Stimulated activated CD4-positive, alpha-beta T cell treated with anti-CD3 and anti-CD28 coated beads, TNF-alpha, amount 100 ng/mL, for 4 hours (primary cell): Measurements from ENCODE around the gene C1QB.
"Not testable (repeated sequence)": the region's sequence is repeated elsewhere in the genome, so short reads cannot be mapped to it uniquely, and the experiment has no call there.

Experiments used
- DNase-seq, 3 experiments: peaks; one replicate each; pipeline ENCODE4 v3.0.0-alpha.2; 2020; ENCODE audit warnings: low read depth in 3 of 3

Gene C1QB

GRCh38 chr1:22665752-22666151, 12.7 kb downstream of the C1QB start:
- no peak for DNase-seq

DNA sequence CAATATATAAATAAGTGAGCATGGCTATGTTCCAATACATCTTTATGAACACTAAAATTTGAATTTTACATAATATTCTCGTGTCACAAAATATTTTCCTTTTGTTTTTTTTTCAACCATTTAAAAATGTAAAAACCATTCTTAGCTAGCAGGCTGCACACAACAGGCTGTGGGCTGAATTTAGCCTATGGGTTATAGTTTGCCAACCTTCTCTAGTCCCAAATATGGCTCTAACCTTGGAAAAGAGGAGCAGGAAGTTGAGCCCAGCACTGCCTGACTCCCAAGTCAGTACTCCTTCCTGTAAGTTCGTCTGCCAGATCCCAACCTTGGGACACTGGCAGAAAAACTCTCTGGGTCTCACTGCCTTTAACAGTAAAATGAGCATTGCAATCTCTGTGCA, 13.4 kb downstream of the C1QB start:
- no peak for DNase-seq

- DNase-seq = not testable (repeated sequence)
These were observed 15.8 kb downstream of the C1QB start for GRCh38 chr1:22668840-22669239.

GRCh38 chr1:22670352-22670975, 17.4 kb downstream of the C1QB start:
- DNase-seq = no peak

DNA sequence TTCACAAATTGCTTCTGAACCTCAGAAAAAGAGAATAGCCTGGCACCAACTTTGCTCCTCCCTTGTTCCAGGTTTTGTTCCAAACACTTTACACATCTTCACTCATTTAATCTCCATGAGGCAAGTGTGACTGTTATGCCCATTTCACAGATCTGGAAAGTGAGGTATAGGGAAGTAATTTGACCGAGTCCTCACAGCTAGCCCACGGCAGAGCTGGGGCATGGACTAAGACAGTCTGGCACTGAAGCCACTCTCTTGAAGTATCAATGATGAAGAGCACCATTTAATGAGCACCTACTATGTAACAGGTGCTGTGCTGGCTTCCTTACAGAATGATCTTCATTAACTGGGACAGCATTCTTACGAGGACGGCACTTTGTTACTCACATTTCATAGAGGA, 19.0 kb downstream of the C1QB start:
- no peak for DNase-seq

DNA sequence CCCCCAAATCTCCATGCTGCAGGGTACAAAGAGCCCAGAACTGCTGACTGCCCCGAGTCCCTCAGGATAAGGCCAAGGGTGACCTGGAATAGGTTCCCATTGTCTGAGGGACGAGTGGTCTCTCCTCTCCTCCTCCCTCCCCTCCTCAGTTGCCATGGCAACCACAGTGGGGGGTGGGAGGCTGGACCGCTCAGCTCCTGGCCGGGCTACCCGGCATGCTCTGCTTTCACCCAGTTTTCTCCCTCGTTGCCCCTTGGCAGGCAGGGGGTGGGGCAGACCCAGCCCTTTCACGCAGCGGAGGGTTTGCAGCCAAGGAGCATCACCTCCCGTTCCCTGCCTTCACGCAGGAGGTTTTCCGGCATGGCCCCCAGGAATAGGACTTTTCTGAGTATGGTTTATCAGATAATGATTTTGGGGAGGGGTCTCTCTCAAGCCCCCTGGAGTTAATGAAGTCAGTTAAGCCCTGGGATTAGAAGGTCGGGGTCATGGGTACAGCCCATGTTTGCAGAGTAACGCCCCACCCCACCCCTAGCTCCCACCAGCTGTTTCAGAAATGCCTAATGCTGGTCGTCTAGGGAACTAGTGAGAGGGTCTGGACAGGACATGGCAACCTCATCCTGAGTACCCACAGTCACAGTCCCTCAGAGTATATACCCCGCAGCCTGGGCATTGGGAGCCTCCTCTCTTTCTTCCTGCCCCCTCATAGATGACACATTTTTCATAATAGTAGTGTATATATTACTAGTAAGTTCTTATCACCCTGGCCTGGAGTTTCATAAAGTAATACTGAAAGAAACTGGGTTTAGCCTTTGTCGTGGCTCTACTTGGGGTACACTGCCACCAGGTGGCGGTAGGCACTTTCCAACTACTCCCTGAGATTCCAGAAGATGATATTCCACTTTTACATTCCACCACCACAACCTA, 20.7 kb downstream of the C1QB start:
- DNase-seq = no peak

- no peak for DNase-seq
These were observed 21.3 kb downstream of the C1QB start for GRCh38 chr1:22674410-22674749.

DNA sequence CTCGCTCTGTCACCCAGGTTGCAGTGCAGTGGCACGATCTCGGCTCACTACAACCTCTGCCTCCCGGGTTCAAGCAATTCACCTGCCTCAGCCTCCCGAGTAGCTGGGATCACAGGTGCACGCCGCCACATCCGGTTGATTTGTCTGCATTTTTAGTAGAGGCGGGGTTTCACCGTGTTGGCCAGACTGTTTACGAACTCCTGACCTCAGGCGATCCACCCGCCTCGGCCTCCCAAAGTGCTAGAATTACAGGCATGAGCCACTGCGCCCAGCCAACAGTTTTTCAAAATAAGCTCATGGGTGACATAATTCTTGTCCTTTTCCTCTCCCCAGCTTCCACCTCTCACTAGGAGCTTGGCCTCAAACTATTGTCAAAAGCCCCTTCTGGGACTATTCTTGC, 23.1 kb downstream of the C1QB start:
- DNase-seq = not testable (repeated sequence)

- no peak for DNase-seq
These were observed 24.0 kb downstream of the C1QB start for GRCh38 chr1:22676916-22677583.

GRCh38 chr1:22677931-22678896, 25.2 kb downstream of the C1QB start:
- no peak for DNase-seq

DNA sequence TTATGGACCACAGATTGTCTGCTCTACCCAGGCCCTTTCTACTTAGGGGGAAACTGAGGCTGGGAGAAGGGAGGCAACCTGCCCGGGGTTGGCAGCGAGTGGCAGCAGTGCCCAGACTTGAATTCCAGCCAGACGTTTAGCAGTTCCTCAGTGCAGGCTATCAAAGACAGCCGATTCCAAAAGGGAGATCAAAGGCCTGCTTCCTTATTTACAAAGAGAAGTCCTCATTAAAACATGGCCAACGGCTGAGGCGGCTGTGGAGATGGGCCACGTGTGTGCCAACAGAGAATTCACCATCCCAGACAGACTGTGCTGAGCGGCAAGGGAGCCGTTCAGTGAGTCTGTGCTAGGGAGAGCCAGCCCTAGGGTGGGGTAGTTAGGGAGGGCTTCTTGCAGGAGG, 27.7 kb downstream of the C1QB start:
- DNase-seq = no peak

DNA sequence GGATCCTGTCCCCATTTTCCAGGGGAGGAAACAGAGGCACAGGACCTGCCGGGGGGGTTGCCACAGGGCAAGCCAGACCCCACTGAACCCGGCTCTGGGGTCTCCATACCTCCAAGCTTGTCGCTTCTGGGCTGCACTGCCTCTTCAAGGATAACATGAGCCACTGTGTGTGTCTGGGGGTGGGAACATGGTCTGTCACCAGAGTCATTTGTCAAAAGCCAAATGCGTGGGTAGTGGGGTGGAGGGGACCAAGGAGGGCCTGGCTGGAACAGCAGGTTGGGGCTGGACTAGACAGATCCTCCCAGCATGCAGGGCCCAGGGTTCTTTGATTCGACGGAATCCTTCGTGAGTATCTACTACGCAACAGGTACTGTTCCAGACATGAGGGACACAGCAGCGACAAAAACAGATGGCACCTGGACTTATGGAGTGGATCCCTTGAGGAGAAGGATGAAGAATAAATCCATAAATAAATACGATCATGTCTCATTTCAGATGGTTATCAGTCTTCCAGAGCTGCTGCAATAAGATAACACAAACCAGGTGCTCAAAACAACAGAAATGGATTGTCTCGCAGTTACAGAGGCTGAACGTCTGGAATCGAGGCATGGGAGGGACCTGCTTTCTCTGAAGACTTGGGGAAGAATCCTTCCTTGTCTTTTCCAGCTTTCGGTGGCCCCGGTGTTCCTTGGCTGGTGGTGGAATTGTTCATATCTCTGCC, 28.7 kb downstream of the C1QB start:
- DNase-seq = no peak

DNA sequence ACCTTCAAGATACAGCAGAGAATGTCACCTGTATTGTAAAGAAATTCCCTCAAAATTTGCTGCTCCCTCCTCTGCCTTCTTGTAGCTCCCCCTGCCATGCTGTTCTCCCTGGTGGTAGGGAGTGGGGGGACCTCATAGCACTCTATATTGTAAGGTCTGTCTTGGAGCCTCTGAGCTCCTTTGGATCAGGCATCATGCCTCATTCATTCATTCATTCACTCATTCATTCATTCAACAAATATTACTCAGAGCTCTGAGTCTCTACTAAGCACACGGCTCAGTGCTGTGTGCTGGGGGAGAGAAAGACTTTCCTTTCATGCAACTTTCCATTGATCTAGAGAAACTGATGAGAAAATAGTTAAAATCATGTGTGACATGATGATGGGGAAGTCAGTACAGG, 30.5 kb downstream of the C1QB start:
- no peak for DNase-seq

DNA sequence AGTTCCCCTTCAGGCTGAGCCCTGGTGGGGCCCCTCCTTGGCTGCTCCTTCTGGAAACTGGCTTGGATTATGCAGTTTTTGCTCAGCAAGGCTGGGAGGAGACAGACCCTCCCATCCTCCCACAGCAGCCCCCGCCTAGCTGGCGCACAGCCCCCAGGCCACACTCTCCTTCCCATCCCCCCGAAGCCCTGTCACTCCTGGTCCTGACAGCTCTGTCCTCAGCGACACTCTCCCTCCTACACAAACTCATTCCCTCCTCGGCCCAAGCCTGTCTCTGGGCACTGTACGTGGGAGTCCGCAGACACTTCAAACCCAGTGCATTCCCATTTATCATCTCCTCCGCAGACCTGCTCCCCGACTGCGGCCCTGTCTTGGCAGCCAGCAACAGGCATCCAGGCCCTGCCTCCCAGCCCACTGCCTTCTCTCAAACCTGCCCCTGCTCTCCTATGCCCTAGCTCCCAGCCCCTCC, 32.6 kb downstream of the C1QB start:
- no peak for DNase-seq

GRCh38 chr1:22687191-22687590, 34.2 kb downstream of the C1QB start:
- DNase-seq = no peak

DNA sequence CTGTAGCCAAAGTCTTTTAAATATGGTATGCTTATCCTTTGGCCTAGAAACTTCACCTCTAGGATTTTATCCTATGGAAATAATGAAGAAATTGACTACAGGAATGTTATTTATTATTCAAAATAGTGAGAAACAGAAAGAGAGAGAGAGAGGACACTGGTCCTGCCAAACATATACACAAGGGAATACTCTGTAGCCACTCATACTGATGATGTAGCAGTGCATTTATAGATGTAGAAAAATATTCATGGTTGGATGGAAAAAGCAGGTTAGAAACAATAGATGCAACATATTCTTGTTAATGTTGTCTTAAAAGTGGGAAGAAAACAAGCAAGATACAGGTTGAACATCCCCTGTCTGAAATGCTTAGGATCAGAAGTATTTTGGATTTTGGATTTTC, 35.4 kb downstream of the C1QB start:
- DNase-seq = no peak

DNA sequence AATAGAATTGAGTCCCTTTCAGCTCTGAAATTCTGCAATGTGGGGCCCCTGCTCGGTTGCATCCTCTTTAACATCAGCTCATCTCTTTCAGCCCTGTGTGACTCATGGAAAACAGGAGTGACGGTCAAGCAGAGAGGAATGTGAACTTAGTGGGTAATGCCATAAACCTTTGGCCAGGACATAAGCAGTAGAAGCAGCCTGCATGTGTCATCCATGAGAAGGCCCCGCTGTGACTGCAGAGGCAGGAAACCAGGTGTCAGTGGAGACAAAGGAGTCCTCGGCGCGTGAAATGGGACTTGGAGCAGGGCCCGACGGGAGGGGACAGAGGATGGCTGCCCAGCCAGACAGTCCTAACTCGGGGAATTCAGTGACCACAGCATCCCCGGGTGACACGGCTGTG, 36.5 kb downstream of the C1QB start:
- no peak for DNase-seq

DNA sequence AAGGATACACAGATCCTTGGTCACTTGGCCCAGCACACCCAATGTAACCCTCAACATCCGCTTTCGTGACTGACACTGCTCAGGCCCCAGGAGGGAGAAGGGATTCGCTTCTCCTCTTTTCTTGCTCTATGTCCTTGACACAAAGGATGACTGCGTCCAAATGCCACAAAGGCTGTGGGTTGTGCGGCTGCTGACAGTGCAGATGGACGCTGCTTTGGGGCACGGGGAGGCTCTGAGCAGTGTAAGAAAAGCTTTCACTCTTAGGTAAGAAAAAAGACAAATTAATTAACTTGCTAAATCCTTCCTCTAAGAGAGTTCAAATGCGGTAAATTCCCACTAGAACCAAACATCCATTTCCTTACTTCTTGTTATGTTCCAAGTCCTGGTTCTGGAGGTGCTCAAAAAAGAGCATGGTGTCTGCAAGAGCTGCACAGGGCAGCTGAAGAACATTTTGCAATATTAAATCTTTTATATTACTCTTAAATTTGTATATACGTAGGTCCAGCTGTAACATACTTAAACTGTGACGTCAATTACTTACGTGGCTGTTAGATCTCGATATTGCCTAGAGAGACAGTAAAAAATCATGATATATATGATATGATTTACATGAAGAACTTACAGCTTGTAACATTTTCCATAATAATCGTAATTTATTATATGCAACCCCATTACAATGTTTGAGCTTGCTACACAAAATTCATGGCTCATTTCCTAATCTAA, 38.2 kb downstream of the C1QB start:
- DNase-seq = no peak

- DNase-seq = no peak
These were observed 41.1 kb downstream of the C1QB start for GRCh38 chr1:22694172-22694571.

- DNase-seq = no peak
These were observed 43.6 kb downstream of the C1QB start for GRCh38 chr1:22696610-22697009.
